ENCODE results near the gene TTC7B.
A peak's percentile ranks its signal among the peaks of the same experiment; 100 is the strongest.

TTC7B gene

GRCh38 chr14:90780519-90780918 lies 35.7 kb downstream of the TTC7B start:
- FAIRE-seq (no peak), DNase-seq (ENCODE audit: insufficient read length, low spot score) (no peak)

DNA sequence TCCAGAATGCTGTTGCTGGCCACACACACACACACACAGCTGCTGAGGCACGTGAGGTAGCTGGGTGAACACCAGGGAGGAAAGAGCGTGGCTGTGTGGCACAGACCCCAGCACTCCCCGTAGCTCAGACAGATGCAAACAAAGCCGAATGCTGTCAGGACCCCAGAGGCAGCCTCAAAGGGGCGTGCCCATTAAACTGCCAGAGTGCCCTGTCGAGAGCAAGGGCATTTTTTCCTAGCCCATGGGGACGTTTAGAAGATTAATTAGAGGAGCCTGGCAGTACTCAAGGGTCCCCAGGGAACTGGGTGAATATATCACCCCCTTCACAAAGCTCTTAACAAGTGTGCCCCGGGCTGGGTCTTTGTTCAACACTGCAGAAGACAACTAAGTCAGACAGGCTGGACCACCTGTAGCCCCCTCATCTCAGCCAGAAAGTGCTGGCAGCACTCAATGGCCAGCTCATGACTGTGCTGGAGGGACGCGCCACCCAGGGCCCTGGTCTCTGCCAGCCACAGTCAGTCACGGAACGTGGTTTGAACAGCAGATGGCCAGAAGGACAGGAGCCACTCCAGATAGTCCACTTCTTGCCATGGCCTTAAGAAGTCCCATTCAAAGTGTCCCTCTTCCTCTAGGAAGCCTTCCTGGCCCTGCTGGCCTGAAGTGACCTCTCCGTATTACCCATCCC lies 37.5 kb downstream of the TTC7B start:
- DNase-seq (ENCODE audit: insufficient read length, low spot score) (no peak), FAIRE-seq (no peak)

GRCh38 chr14:90777830-90778485 lies 38.3 kb downstream of the TTC7B start:
- FAIRE-seq (no peak), DNase-seq (ENCODE audit: insufficient read length, low spot score) (no peak)

- FAIRE-seq (no peak), DNase-seq (ENCODE audit: insufficient read length, low spot score) (no peak)
These were observed 38.9 kb downstream of the TTC7B start for GRCh38 chr14:90777358-90777757.

DNA sequence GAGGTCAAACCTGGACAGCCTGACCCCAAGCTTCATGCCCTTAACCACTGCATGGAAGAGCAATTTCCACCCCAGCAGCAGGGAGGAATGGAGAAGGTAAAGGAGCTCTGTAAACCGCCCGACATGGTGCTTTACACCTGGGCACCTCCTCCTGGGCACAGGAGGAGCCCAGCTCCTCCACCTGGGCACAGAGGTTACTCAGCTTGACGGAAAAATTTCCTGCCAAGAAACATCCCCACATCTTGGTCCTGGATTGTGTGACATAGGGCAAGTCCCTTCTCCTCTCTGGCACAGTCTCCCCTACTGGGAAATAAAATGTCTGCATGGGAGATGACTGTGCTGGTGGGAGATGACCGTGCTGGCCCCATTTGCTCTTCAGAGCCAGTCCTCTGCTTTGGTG lies 40.8 kb downstream of the TTC7B start:
- FAIRE-seq (no peak), DNase-seq (ENCODE audit: insufficient read length, low spot score) (no peak)

DNA sequence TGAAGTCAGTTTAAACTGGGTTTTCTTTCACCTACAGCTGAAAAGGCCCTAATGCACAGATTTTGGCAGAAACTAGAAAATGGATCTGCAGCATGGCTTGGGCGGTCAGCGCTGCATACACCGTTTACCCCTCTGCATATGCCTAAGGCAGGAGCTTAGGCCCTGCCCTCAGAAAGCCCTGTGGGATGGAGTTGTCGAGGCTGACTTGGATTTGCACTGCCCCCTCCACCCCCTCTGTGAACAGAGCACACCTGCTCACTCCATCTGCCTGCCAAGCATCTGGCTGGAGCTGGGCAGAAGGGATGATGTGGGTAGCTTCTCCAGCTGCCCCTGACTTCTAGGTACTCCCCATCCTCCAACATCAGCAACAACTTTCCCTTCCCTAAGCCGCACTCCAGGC lies 41.9 kb downstream of the TTC7B start:
- DNase-seq (ENCODE audit: insufficient read length, low spot score) (no peak), FAIRE-seq (no peak)

DNA sequence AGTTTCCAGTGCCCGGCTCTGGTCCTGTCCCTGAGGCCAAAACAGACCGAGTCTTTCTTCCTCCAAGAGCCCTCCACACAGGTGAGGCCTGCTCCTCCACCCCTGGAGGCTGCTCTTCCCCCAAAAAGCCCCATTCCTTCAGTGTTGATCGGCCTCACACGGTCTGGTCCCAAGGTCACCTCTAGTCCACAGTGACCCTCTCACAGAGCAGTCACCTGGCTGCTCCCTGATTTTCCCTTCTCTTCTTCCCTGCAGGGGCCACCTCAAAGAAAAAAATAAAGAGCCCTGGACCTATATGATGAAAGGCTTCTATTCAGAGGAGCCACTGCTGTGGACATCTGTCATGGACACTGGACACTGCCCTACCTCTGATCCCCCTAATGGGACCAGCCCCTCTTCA lies 42.5 kb downstream of the TTC7B start:
- FAIRE-seq (no peak), DNase-seq (ENCODE audit: insufficient read length, low spot score) (no peak)

GRCh38 chr14:90773196-90773486 lies 43.1 kb downstream of the TTC7B start:
- no peak for FAIRE-seq
- no peak for DNase-seq (ENCODE audit: insufficient read length, low spot score)

- FAIRE-seq = no peak
- DNase-seq (ENCODE audit: insufficient read length, low spot score) = no peak
These were observed 48.3 kb downstream of the TTC7B start for GRCh38 chr14:90767899-90768298.

DNA sequence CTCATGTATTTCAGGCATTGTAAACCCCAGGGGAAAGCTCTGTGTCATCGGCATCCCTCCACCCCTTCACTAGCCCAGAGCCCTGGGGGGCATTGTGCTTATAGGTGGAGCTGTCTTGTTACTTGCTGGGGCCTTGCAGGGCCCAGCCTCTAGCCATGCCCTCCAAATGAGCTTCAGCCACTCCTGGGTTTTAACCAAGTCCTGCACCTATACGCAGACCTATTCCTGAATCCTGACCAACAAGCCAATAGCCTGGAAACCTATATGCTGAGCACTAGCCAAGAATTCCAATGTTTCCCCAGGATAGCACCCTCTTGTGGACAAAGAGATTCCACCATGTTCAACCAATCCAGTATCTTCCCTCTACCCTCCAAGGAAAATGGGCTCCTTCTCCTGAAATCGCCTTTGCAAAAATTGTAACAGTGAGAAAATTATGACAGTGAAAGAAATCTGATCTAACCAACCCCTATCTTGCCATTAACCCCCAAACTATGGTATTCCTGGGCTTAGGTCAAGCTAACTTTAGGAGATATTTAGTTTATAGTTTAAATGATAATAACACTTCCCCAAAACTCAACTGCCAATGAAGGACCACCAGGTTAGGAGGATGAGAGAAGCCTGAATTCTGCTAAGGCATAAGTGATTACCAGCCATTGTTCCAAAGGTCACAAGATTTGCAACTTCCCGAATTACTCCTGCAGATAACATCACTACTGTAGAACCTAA lies 55.5 kb downstream of the TTC7B start:
- FAIRE-seq (no peak), DNase-seq (ENCODE audit: insufficient read length, low spot score) (peak; percentile 24)

DNA sequence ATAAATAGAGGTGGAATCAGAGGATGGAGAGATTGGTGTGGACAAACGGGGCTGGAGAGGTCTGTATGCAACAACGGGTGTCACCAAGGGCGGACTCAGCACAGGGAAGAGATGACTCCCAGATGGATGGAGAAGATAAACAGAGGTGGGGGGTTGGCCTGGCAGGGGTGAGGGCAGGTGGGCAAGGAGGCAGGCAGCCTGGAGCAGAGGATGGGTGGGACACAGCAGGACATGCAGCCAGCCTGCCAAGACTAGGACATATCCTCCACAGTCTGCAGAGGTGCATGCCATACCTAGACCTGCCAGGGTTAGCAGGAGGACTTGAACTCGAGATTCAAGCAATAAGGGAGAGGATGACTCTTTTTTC lies 56.2 kb downstream of the TTC7B start:
- no peak for FAIRE-seq

DNA sequence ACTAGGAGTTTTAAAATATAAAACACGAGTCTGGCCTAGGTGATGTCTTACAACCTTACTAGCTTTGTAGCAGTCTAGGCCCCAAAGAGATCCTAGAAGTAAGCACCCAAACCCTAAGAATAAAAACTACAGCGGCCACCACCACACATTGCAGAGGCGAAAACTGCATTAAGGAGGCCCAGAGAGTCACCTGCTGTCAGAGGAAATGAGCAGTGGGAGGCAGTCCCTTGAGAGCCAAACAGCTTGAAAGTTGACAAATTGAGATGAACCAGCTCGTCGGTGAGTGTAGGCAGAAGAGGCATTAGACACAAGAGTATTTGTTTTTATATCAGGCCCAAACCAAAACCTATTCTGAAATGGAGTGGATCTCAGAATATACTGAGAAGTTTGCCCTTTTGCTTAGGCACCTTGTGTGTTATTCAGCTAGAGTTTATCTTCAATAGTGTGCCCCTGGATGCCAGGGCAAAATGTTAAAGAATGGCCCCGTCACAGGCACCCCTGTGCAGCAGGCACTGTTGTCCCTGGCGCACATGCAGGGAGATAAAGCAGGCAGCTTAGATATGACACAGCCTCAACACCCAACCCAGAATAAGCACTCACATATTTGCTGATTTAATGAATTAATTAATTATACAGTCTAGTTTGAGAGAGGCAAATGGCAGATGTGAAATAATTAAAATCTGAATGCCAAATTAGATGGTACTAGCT lies 56.7 kb downstream of the TTC7B start:
- DNase-seq (ENCODE audit: insufficient read length, low spot score) = no peak
- FAIRE-seq = no peak

More for the DNA sequence above, 56.2 kb downstream of the TTC7B start:
- DNase-seq (ENCODE audit: insufficient read length, low spot score) = no peak

DNA sequence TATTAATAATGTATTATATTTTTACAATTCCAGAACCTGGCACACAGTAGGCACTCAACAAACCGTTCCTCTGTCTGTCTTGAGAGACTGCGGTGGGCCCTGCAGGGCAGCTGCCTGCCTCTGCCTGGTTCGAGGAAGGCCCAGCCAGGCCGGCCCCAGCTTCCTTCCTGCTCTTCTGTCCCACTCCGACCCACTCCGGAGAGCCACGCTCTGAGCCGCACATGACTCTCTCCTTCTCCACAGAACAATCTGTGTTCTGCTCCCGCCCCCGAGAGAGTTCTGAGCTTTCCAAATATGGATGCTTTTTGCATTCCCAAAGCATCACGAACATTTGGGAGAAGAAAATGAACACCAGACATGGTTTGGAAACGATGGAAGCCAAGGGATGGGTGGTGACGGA lies 57.3 kb downstream of the TTC7B start:
- FAIRE-seq (no peak), DNase-seq (ENCODE audit: insufficient read length, low spot score) (no peak)

- FAIRE-seq (peak; percentile 94), DNase-seq (ENCODE audit: insufficient read length, low spot score) (peak; percentile 94)
These were observed 58.0 kb downstream of the TTC7B start for GRCh38 chr14:90758028-90758889.

DNA sequence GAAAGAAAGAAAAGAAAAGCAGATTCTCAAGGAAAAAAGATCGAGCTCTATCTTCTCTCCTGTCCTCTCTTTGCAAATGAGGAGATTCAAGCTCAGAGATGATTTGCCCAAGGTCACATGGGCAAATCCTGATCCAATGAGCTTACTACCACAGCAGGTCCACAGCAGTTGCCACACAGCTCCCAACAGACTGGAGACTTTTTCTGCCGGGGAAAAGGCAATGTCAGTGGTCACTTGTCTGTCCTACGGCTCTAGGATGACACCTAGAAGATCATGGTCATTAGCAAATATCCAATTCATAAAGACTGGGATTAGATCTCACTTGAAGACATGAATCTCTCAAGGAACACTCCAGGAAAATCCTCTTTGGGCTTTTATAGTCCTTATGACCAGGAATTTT lies 58.8 kb downstream of the TTC7B start:
- FAIRE-seq (no peak), DNase-seq (ENCODE audit: insufficient read length, low spot score) (no peak)

DNA sequence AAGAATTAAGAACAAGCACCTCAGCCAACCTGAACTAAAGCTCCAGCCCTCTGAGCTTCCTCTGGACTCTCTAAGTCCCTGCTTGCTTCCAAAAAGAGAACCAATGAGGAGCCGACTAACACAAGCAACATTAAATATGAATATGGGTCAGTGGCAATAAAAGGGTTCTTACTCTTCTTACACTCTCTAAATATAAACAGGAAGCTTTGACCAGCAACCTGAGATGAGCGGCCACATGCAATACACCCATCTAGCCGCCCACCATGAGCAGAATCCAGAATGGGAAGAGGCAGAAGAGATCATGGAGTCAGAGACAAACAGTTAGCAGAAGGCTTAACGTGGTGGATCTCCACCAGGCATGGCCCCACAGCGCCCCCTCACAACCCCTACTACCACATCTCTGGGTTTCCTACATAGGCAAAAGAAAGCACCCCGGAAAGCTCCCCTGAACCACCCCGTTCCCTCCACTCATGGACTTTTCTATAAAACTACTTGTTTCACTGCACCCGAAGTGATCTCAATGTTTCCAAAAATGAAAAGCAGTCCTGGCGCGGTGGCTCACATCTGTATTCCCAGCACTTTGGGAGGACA lies 59.4 kb downstream of the TTC7B start:
- DNase-seq (ENCODE audit: insufficient read length, low spot score) (no peak), FAIRE-seq (no peak)

DNA sequence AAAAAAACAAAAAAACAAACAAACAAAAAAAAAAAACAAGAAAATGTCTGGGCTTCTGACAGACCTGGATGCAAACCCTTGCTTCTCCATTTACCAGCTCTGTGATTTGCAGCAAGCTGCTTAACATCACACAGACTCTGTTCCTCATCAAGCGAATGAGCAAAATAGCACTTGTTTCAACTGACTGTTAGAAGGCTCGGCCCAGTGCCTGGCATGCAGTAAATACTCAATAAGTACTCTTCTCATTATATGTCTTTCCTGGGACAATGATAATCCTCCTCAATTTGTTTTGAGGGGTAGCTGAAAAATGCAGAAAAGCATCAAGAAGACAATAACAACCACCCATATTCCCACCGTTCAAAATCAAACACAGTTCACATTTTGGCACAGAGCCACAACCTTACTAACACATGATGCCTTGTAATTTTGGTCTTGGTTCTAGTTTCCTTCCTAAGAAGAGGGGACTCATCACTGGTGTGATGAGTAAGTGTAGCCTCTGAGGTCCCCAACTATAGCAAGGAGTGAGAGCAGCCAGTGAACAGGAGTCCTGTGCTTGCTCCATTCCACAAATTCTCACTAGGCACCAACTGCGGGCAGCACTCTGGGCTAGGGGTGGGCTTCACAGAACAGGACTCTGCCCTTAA lies 60.4 kb downstream of the TTC7B start:
- no peak for FAIRE-seq
- DNase-seq (ENCODE audit: insufficient read length, low spot score) = no peak

- DNase-seq (ENCODE audit: insufficient read length, low spot score) = no peak
- no peak for FAIRE-seq
These were observed 62.7 kb downstream of the TTC7B start for GRCh38 chr14:90753456-90754005.

DNA sequence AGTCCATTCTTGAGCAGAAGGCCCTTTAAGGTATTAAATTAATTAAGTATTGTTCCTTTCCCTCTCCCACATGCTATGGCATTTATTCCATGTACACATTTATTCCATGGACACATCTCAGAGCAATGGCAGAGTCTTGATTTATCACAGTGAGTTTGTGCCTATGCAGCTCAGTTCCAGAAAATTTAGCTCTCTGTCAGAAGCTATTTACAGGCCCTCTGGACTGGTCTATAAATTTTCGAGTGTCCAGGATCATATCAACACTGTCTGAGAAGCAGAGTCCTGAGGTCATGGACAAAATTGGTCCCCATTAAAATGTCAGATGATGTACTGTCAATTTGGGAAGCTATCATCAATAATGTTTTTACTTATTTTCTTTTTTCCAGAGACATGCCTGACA lies 65.5 kb downstream of the TTC7B start:
- FAIRE-seq = no peak
- no peak for DNase-seq (ENCODE audit: insufficient read length, low spot score)

DNA sequence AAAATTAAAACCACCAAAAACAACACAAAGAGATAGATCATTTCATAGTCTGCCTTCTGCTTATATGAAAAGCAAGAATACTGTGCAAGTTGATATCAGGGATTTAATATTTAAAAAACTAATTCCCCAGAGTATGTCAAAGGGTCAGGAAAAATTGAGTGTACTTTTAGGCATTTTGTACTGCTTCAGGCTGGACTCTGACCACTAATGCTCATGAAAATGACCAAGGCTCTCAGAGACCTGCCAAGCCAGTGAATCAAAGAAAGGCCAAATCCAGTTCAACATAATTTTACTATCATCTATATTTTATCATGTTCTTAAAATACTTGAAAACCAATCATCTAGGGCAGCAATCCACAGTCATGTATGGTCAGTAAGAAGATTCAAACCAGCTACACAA lies 66.0 kb downstream of the TTC7B start:
- DNase-seq (ENCODE audit: insufficient read length, low spot score) = no peak
- no peak for FAIRE-seq
